Dedifferentiated amniotic fluid mesenchymal stem cell (primary cell): ENCODE results near the gene GAA.
A peak's percentile ranks its signal among the peaks of the same experiment; 100 is the strongest.
"Not testable (repeated sequence)": the region's sequence is repeated elsewhere in the genome, so short reads cannot be mapped to it uniquely, and the experiment has no call there.

ENCODE experiments used
- DNase-seq: peaks from one replicate; pipeline ENCODE4 v3.0.0-alpha.2; 2016; ENCODE audit errors: extremely low spot score

The GAA gene

GRCh38 chr17:80145076-80146075 is 44.0 kb downstream of the GAA start:
- DNase-seq, result no peak

DNA sequence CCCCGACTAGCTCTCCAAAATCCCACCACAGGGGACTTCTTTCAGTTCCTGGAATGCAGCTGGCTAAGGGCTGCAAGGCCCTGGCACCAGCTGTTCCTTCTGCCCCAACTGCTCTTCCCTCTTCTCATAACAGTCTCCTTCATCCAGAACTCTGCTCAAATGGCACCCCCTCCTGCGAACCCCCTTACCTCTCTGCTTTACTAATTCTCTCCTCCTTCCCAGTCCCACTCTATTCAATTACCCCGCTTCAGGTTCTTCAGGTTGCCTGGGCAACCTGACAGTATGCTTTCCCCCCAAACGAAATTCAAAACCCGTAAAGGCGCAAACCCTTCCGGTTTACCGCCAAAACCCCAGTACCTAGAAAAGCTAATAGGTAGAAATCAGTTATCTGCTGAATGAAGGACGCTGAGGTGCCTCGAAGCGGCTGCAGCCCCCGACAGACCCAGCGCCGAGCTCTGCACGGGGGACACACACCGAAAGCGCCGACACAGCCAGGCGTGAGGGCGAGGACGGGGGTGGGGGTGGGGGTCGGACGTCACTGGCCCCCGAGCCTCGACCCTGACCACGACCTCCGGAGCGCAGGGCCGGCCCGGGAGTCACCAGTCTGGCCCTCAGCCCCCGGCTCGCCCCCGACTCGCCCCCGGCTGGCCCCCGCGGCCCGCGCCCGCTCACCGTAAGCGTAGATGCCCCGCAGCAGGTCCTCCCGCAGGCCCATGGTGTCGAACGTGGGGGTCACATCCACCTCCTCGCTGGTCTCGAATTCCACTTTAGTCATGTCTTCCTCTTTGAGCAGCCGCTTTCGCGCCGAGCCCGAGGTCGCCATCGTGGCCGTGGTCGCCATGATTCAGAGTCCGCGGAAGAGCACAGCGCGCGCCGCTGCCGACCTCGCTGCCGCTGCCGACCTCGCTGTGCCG is 45.0 kb downstream of the GAA start:
- no peak for DNase-seq

DNA sequence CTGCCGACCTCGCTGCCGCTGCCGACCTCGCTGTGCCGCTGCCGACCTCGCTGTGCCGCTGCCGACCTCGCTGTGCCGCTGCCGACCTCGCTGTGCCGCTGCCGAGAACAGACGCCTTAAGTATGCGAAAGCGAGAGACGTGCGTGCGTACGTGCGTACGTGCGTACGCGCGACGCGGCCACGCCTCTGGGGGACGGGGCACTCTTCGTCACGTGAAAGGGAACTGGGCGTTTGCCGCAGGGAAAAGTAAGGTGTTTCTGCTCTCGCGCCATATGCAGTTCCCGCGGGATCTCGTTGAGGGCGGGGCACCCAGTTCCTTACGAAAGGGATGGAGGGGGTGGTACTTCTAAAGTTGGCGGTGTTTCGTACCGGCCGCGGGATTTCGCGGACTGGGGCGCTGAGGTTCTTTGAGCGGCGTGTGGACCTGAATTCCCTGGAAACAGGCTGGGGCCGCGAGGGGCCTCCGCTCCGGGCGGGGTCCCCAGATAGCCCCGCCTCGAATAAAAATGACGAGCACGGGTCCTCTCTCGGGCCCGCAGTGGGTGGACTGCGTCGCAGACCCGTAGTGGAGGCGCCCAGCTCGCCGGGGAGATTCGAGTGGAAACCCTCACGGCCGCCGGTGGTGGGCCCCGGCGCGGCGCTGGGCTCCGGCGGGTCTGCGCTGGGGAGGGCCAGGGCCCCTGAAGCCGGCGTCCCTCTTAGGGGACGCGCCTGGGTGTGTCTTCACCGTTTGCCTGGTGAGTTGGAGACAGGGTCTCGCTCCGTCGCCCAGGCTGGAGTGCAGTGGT is 45.8 kb downstream of the GAA start, which contains the start of gene EIF4A3:
Gene EIF4A3 (minus strand): TSS at position 94 of the 788 bp plus-strand sequence. CDS start 167 bp downstream, outside the sequence.
- DNase-seq, result peak; percentile 99

- DNase-seq, result peak; percentile 69
Measured at GRCh38 chr17:80151333-80151732, 50.0 kb downstream of the GAA start.

DNA sequence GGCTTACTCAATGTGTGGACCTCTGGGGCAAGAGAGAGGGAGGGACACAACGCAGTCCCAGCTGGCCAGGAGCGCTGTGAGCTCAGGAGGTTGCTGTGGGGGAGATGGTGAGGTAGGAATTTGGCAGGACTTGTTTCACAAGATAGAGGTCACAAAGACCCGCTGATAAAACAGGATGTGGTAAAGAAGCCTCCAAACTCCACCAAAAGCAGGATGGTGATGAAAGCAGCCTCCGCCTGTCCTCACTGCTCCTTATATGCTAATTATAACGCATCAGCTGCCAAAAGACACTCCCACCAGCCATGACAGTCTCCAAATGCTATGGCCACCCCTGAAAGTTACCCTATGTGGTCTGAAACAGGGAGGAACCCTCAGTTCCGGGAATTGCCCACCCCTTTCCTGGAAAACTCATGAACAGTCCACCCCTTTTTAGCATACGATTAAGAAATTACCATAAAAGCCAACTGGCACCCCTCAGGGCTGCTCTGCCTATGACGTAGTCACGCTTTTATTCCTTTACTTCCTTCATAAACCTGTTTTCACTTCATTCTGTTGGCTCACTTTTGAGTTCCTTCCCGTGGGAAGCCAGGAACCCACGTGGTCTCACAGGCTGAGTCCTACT is 50.8 kb downstream of the GAA start:
- no peak for DNase-seq

GRCh38 chr17:80153004-80153403 is 51.6 kb downstream of the GAA start:
- DNase-seq, result no peak

GRCh38 chr17:80154166-80154565 is 52.8 kb downstream of the GAA start:
- no peak for DNase-seq

DNA sequence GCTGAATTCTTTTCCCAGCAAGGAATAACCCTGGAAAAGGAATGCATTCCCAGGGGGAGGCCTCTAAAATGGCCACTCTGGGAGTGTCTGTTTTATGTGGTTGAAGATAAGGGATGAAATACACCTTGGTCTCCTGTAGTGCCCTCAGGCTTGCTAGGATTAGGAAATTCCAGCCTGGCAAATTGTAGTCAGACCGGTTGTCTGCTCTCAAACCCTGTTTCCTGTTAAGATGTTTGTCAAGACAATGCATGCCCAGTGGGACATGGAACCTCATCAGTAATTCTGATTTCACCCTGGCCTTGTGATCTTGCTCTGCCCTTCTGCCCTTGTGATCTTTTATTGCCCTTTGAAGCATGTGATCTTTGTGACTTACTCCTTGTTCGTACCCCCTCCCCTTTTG is 54.2 kb downstream of the GAA start:
- DNase-seq, result not testable (repeated sequence)

DNA sequence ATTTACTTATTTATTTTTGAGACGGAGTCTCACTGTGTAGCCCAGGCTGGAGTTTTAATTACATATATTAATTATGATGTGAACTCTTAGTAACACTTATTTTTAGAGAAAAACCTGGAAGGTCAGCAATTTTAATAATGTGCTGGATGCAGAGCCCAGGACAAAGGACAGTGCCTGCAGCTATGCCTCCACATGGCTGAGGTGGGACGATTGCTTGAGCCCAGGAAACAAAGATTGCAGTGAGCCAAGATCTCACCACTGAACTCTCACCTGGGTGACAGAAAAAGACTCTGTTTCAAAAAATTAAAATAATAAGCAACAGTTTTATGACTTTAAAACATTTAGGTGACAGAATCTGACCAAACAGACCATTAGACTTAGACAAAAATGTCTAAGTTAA is 57.5 kb downstream of the GAA start:
- DNase-seq, result no peak

DNA sequence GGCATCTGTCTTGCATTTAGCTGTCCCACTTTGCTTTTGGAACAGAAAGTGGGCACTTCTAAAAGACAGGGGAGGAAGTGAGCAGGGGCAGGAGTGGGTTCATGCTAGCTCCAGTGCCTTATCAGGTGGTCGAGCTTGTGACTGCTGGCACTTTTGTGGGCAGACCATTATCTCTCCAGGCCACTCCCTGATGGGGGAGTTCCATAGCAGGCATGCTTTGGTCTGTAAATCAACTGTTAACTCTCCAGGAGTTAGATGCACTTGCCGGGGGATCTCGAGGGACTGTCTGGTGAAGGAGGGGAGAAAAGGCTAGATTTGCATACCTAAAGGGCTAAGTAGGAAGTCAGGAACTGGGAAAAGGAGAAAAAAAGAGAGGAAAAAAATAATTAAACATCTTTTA is 59.2 kb downstream of the GAA start:
- DNase-seq, result no peak

- DNase-seq, result no peak
Measured at GRCh38 chr17:80163336-80163735, 62.0 kb downstream of the GAA start.

GRCh38 chr17:80164185-80164584 is 62.8 kb downstream of the GAA start:
- DNase-seq, result no peak

GRCh38 chr17:80166446-80166845 is 65.1 kb downstream of the GAA start:
- no peak for DNase-seq

DNA sequence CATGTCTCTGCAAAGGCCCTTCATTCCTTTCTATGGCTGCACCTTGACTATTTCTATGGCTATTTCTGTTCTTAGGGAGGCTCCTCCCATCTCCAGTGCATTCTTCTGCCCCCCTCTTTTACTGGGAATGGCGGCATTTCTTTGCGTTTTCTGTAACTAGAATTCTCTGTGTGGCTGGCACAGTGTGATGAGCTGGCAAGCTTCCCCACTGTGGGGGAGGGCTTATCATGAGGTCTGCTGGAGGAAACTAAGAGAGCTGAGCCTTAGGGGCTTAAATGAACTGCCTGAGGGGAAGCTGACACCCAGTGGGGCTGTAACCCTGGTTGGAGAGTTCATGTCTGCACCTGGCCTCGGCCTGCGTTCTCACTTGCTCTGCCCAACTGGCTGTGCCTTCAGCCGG is 67.0 kb downstream of the GAA start:
- DNase-seq, result no peak

DNA sequence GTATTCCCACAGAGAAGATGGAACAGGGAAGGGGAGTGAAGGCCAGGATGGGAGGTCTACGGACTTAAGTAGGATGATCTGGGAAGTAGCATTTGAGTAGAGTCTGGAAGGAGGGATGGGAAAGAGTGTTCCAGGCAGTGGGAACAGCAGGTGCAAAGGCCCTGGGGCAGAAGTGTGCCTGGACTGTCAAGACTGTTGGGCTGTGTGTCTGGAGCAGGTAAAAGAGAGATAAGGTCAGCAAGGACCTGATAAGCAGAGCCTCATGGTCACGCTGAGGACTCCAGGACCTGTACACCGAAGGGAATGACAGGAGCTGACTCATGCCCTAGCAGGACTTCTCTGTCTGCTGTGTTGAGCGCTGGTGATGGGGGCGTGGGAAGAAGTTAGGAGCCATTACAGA is 67.7 kb downstream of the GAA start:
- no peak for DNase-seq
